Mesenchymal stem cell (in vitro differentiated cells and primary cell): ENCODE data around the gene ACMSD.

Experiments used
- DNase-seq: peaks from one replicate; pipeline ENCODE4 v3.0.0-alpha.2; 2013
- H2AFZ ChIP-seq: one replicate; pipeline ENCODE4 v1.6.1; 2013; ENCODE audit warnings: low read depth, mild to moderate bottlenecking, control low read depth, inconsistent platforms, low read length, moderate library complexity
- H2AK5ac ChIP-seq: 2 replicates; pipeline ENCODE4 v1.6.1; 2013; ENCODE audit warnings: low read length, moderate library complexity, mild to moderate bottlenecking, inconsistent platforms; ENCODE audit not compliant: severe bottlenecking
- H2BK120ac ChIP-seq: one replicate; pipeline ENCODE4 v1.6.1; 2013; ENCODE audit warnings: low read depth, mild to moderate bottlenecking, inconsistent platforms, low read length, moderate library complexity
- H2BK12ac ChIP-seq, 2 experiments: one replicate each; pipeline ENCODE4 v1.6.1; 2013; ENCODE audit warnings: inconsistent platforms in 2 of 2, low read length in 2 of 2, mild to moderate bottlenecking in 2 of 2, moderate library complexity in 2 of 2, control low read depth in 1 of 2
- H2BK15ac ChIP-seq: one replicate; pipeline ENCODE4 v1.6.1; 2013; ENCODE audit warnings: mild to moderate bottlenecking, low read depth, inconsistent platforms; ENCODE audit not compliant: poor library complexity, severe bottlenecking
- H2BK5ac ChIP-seq: 2 replicates; pipeline ENCODE4 v1.6.1; 2013; ENCODE audit warnings: low read depth, mild to moderate bottlenecking, low read length, control low read depth, inconsistent platforms; ENCODE audit not compliant: poor library complexity, severe bottlenecking
- H3K14ac ChIP-seq, 2 experiments: one replicate each; pipeline ENCODE4 v1.6.1; 2013; ENCODE audit warnings: inconsistent platforms in 2 of 2, low read length in 2 of 2, control low read depth in 1 of 2, mild to moderate bottlenecking in 1 of 2, moderate library complexity in 1 of 2
- H3K18ac ChIP-seq, 2 experiments: one replicate each; pipeline ENCODE4 v1.6.1; 2013; ENCODE audit warnings: inconsistent platforms in 2 of 2, low read length in 2 of 2, control low read depth in 1 of 2, low read depth in 1 of 2, mild to moderate bottlenecking in 1 of 2
- H3K23ac ChIP-seq, 2 experiments: one replicate each; pipeline ENCODE4 v1.6.1; 2013; ENCODE audit warnings: inconsistent platforms in 2 of 2, low read length in 2 of 2, mild to moderate bottlenecking in 2 of 2, moderate library complexity in 2 of 2, control low read depth in 1 of 2
- H3K27ac ChIP-seq: 2 replicates; pipeline ENCODE4 v1.5.1; 2013; ENCODE audit warnings: mild to moderate bottlenecking, moderate library complexity, low read length, control low read depth, inconsistent platforms; ENCODE audit not compliant: poor library complexity, severe bottlenecking
- H3K27me3 ChIP-seq, 2 experiments: 2 replicates each; pipeline versions ENCODE4 v1.6.1 to v1.7.0; 2013; ENCODE audit warnings: low read length in 2 of 2, mild to moderate bottlenecking in 2 of 2, moderate library complexity in 2 of 2, control low read depth in 1 of 2, inconsistent platforms in 1 of 2; ENCODE audit not compliant: control insufficient read depth in 1 of 2, insufficient read depth in 1 of 2
- H3K36me3 ChIP-seq, 2 experiments: 2 replicates each; pipeline versions ENCODE4 v1.6.1 to v1.7.0; 2013; ENCODE audit warnings: low read length in 2 of 2, control low read depth in 1 of 2, inconsistent platforms in 1 of 2, low read depth in 1 of 2, mild to moderate bottlenecking in 1 of 2; ENCODE audit not compliant: insufficient read depth in 2 of 2, control insufficient read depth in 1 of 2
- H3K4ac ChIP-seq, 2 experiments: one replicate each; pipeline ENCODE4 v1.6.1; 2013; ENCODE audit warnings: inconsistent platforms in 2 of 2, low read length in 2 of 2, mild to moderate bottlenecking in 2 of 2, moderate library complexity in 2 of 2, control low read depth in 1 of 2, low read depth in 1 of 2
- H3K4me1 ChIP-seq: 2 replicates; pipeline ENCODE4 v1.6.1; 2013; ENCODE audit warnings: low read depth, low read length, control low read depth; ENCODE audit not compliant: control insufficient read depth, insufficient read depth
- H3K4me2 ChIP-seq: 2 replicates; pipeline ENCODE4 v1.6.1; 2013; ENCODE audit warnings: low read length, mild to moderate bottlenecking, inconsistent platforms; ENCODE audit not compliant: poor library complexity, severe bottlenecking
- H3K4me3 ChIP-seq, 2 experiments: 2 replicates each; pipeline versions ENCODE4 v1.5.1 to v1.7.0; 2013; ENCODE audit warnings: low read length in 2 of 2, mild to moderate bottlenecking in 2 of 2, control low read depth in 1 of 2, low read depth in 1 of 2; ENCODE audit not compliant: insufficient read depth in 1 of 2
- H3K79me1 ChIP-seq: replicated peaks from 2 replicates; pipeline ENCODE4 v1.6.1; 2013; ENCODE audit warnings: mild to moderate bottlenecking, control low read depth, low read length, inconsistent platforms; ENCODE audit not compliant: poor library complexity, severe bottlenecking
- H3K9ac ChIP-seq: 2 replicates; pipeline ENCODE4 v1.7.0; 2013; ENCODE audit warnings: mild to moderate bottlenecking, low read length, moderate library complexity
- H3K9me3 ChIP-seq: 2 replicates; pipeline ENCODE4 v1.7.0; 2013; ENCODE audit warnings: mild to moderate bottlenecking, low read length; ENCODE audit not compliant: control insufficient read depth
- H4K8ac ChIP-seq: one replicate; pipeline ENCODE4 v1.6.1; 2013; ENCODE audit warnings: inconsistent platforms, mild to moderate bottlenecking, low read length, moderate library complexity
- H4K91ac ChIP-seq: one replicate; pipeline ENCODE4 v1.6.1; 2013; ENCODE audit warnings: mild to moderate bottlenecking, low read length, inconsistent platforms
- WGBS: methylation state at CpG from one replicate; pipeline ENCODE4 v1.1.7; 2013; ENCODE audit warnings: mixed read lengths; 5-methylcytosine and 5-hydroxymethylcytosine counted together

ACMSD gene

GRCh38 chr2:134795765-134796164, 42.7 kb upstream of the ACMSD start:
- H3K18ac ChIP-seq: no peak overlapping the region
- no peak overlapping the region for H4K91ac ChIP-seq
- WGBS: 73% methylated on average over 3 of the region's 4 CpGs
- no peak overlapping the region for H3K4me3 ChIP-seq
- no peak overlapping the region for H3K4ac ChIP-seq
- no peak overlapping the region for H2AFZ ChIP-seq
- no peak overlapping the region for H2BK15ac ChIP-seq
- no peak overlapping the region for H2AK5ac ChIP-seq
- H2BK120ac ChIP-seq: no peak overlapping the region
- H3K27me3 ChIP-seq: peaks cover 0 to 12% of the 10 kb centered on the region in 2 experiments
- H2BK5ac ChIP-seq: no peak overlapping the region
- no peaks in the 10 kb centered on the region for H3K79me1 ChIP-seq
- no peak overlapping the region for H3K4me2 ChIP-seq
- H3K36me3 ChIP-seq: no peaks in the 10 kb centered on the region
- no peak overlapping the region for H3K14ac ChIP-seq
- no peak overlapping the region for H3K23ac ChIP-seq
- no peaks in the 10 kb centered on the region for H3K4me1 ChIP-seq
- DNase-seq: no peak
- no peak overlapping the region for H2BK12ac ChIP-seq
- no peak overlapping the region for H4K8ac ChIP-seq
- H3K9me3 ChIP-seq: no peaks in the 10 kb centered on the region
- H3K27ac ChIP-seq: no peak overlapping the region
- H3K9ac ChIP-seq: no peak overlapping the region

DNA sequence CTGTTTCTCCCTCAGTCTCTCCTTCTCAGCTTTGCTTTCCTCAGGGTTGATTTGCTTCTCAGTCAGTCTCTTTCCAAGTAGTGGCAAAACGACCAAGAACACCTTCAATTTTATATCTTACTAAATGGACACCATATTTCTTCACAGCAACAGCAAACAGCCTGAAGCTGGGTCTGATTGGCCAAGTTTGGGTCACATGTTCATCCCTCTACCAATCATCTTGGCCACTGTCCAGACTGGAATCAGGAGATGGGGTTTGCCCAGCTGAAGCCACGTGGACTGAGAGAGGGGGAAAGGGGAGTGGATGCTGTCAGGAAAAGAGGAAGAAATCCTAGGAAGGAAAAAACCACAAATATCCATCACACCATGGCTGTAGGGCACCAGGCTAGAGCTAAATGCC, 42.0 kb upstream of the ACMSD start:
- H3K18ac ChIP-seq: no peak overlapping the region
- H3K27me3 ChIP-seq: peaks cover 0 to 12% of the 10 kb centered on the region in 2 experiments
- H2AFZ ChIP-seq: no peak overlapping the region
- no peak overlapping the region for H4K91ac ChIP-seq
- WGBS: 72% methylated on average over 1 of the region's 2 CpGs
- no peak overlapping the region for H3K14ac ChIP-seq
- H2AK5ac ChIP-seq: no peak overlapping the region
- no peaks in the 10 kb centered on the region for H3K36me3 ChIP-seq
- H2BK5ac ChIP-seq: no peak overlapping the region
- no peak overlapping the region for H2BK15ac ChIP-seq
- H3K4me2 ChIP-seq: no peak overlapping the region
- H3K23ac ChIP-seq: no peak overlapping the region
- H3K4ac ChIP-seq: no peak overlapping the region
- no peak overlapping the region for H3K9ac ChIP-seq
- no peaks in the 10 kb centered on the region for H3K9me3 ChIP-seq
- no peak overlapping the region for H3K27ac ChIP-seq
- DNase-seq: no peak
- H2BK12ac ChIP-seq: no peak overlapping the region
- H3K4me3 ChIP-seq: no peak overlapping the region
- no peaks in the 10 kb centered on the region for H3K79me1 ChIP-seq
- no peak overlapping the region for H2BK120ac ChIP-seq
- no peaks in the 10 kb centered on the region for H3K4me1 ChIP-seq
- no peak overlapping the region for H4K8ac ChIP-seq

DNA sequence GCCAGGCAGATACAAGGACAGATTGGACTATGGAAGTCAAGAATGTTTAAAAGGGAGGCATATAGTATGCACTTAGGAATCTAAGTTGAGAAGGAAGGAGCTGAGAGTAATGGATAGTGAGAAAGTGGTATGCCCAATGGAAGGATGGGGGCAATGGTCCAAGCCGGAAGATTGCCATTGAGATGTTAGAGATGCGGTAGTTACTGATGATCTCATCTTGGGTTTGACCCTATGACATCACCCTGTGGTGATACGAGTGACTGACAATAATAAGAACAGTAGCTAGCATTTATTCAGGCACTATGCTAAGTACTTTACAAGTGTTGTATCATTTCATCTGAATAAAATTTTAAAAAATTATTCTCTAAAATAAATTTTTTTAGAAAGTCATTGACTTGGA, 38.5 kb upstream of the ACMSD start:
- no peak overlapping the region for H3K27ac ChIP-seq
- no peak overlapping the region for H2BK12ac ChIP-seq
- no peak overlapping the region for H3K4ac ChIP-seq
- H4K91ac ChIP-seq: no peak overlapping the region
- peaks cover 14% of the 10 kb centered on the region for H3K9me3 ChIP-seq
- no peak overlapping the region for H2BK5ac ChIP-seq
- no peak overlapping the region for H3K14ac ChIP-seq
- H2BK15ac ChIP-seq: no peak overlapping the region
- no peak overlapping the region for H2AFZ ChIP-seq
- H3K4me3 ChIP-seq: no peak overlapping the region
- H3K79me1 ChIP-seq: no peaks in the 10 kb centered on the region
- 96% methylated on average over 2 of the region's 3 CpGs for WGBS
- no peak overlapping the region for H2BK120ac ChIP-seq
- DNase-seq: no peak
- H3K27me3 ChIP-seq: no peaks in the 10 kb centered on the region
- H3K4me1 ChIP-seq: no peaks in the 10 kb centered on the region
- no peak overlapping the region for H3K9ac ChIP-seq
- no peak overlapping the region for H4K8ac ChIP-seq
- no peaks in the 10 kb centered on the region for H3K36me3 ChIP-seq
- H3K18ac ChIP-seq: no peak overlapping the region
- no peak overlapping the region for H3K23ac ChIP-seq
- no peak overlapping the region for H2AK5ac ChIP-seq
- H3K4me2 ChIP-seq: no peak overlapping the region

GRCh38 chr2:134800341-134800740, 38.1 kb upstream of the ACMSD start:
- Histone ChIP-seq H2BK15ac (no peak overlapping the region), H3K4ac (no peak overlapping the region), H3K14ac (no peak overlapping the region), H3K4me2 (no peak overlapping the region), H3K9ac (no peak overlapping the region), H3K36me3 (no peaks in the 10 kb centered on the region), H2BK12ac (no peak overlapping the region), H3K9me3 (peaks cover 14% of the 10 kb centered on the region), H4K91ac (no peak overlapping the region), H3K27me3 (no peaks in the 10 kb centered on the region), H4K8ac (no peak overlapping the region), H3K4me1 (no peaks in the 10 kb centered on the region), H2BK120ac (no peak overlapping the region), H2AFZ (no peak overlapping the region), H2BK5ac (no peak overlapping the region), H3K79me1 (no peaks in the 10 kb centered on the region), H3K23ac (no peak overlapping the region), H2AK5ac (no peak overlapping the region), H3K18ac (no peak overlapping the region), H3K4me3 (no peak overlapping the region), H3K27ac (no peak overlapping the region)
- no CpG with 5 or more reads among the region's 2 CpGs for WGBS
- no peak for DNase-seq
